Activated CD4-positive, alpha-beta T cell treated with anti-CD3 and anti-CD28 coated beads for 1 hour (primary cell): Measurements from ENCODE around the gene HNRNPM.

ENCODE experiments used
- DNase-seq: peaks from one replicate; pipeline ENCODE4 v3.0.0-alpha.2; 2020

The HNRNPM gene

GRCh38 chr19:8461376-8461775 is 16.6 kb downstream of the HNRNPM start:
- no peak for DNase-seq

- DNase-seq: no peak
Observed at GRCh38 chr19:8461891-8462290, 17.1 kb downstream of the HNRNPM start.

GRCh38 chr19:8462571-8462970 is 17.8 kb downstream of the HNRNPM start:
- no peak for DNase-seq

- DNase-seq: no peak
Observed at GRCh38 chr19:8463365-8463764, 18.6 kb downstream of the HNRNPM start.

GRCh38 chr19:8466018-8466417 is 21.2 kb downstream of the HNRNPM start:
- no peak for DNase-seq

- DNase-seq: no peak
Observed at GRCh38 chr19:8468124-8468523, 23.3 kb downstream of the HNRNPM start.

GRCh38 chr19:8468761-8469373 is 24.1 kb downstream of the HNRNPM start:
- no peak for DNase-seq

- DNase-seq: no peak
Observed at GRCh38 chr19:8469613-8470368, 25.0 kb downstream of the HNRNPM start.

GRCh38 chr19:8473648-8474476 is 29.1 kb downstream of the HNRNPM start:
- DNase-seq: no peak

GRCh38 chr19:8475005-8475404 is 30.2 kb downstream of the HNRNPM start:
- DNase-seq: no peak

GRCh38 chr19:8476524-8476923 is 31.7 kb downstream of the HNRNPM start:
- DNase-seq: no peak

- no peak for DNase-seq
Observed at GRCh38 chr19:8477889-8478288, 33.1 kb downstream of the HNRNPM start.

- DNase-seq: no peak
Observed at GRCh38 chr19:8478598-8478997, 33.8 kb downstream of the HNRNPM start.

GRCh38 chr19:8481201-8481600 is 36.4 kb downstream of the HNRNPM start:
- no peak for DNase-seq

GRCh38 chr19:8481616-8482015 is 36.8 kb downstream of the HNRNPM start:
- DNase-seq: no peak

GRCh38 chr19:8482696-8483095 is 37.9 kb downstream of the HNRNPM start:
- DNase-seq: no peak

- DNase-seq: no peak
Observed at GRCh38 chr19:8483165-8483564, 38.4 kb downstream of the HNRNPM start.

GRCh38 chr19:8484331-8484894 is 39.6 kb downstream of the HNRNPM start:
- DNase-seq: no peak

GRCh38 chr19:8485561-8486371 is 41.0 kb downstream of the HNRNPM start:
- DNase-seq: no peak

- DNase-seq: no peak
Observed at GRCh38 chr19:8486661-8487136, 41.9 kb downstream of the HNRNPM start.

- peak; percentile 34 for DNase-seq
Observed at GRCh38 chr19:8487137-8487851, 42.5 kb downstream of the HNRNPM start.

GRCh38 chr19:8488365-8488764 is 43.6 kb downstream of the HNRNPM start:
- no peak for DNase-seq
